ENCODE measurements around the gene SCLY.

GRCh38 chr2:238019962-238020361 lies 40.8 kb upstream of the SCLY start:
- TF ChIP-seq CTCF (IDR thresholded peaks at IDR 0.05; ENCODE audit: poor library complexity): no peak
- TF ChIP-seq EZH2phosphoT487 (IDR thresholded peaks at IDR 0.05; ENCODE audit: low read depth, severe bottlenecking, unreplicated experiment): no peak
- TF ChIP-seq EZH2 (IDR thresholded peaks at IDR 0.05; ENCODE audit: borderline replicate concordance): no peak

Data from hepatocyte (in vitro differentiated cells).